Measurements from ENCODE around the gene GNPNAT1. TPM values are rescaled to one million over a fixed set of nuclear protein-coding genes. Genes with fewer than 3 reads are reported as not detected.

The GNPNAT1 gene
- total RNA-seq, 1 donor from 2014 or later, result 5.7 TPM

GRCh38 chr14:52824462-52824861, 33.1 kb upstream of the GNPNAT1 start:
- intact Hi-C loops (cut with micrococcal nuclease), result loop anchor here (5.0 kb wide), 2 partner anchors 138 to 233 kb away; no protein-coding TSS in a partner anchor
- no peak for TF ChIP-seq CTCF (IDR thresholded peaks at IDR 0.05; ENCODE audit: borderline replicate concordance)

DNA sequence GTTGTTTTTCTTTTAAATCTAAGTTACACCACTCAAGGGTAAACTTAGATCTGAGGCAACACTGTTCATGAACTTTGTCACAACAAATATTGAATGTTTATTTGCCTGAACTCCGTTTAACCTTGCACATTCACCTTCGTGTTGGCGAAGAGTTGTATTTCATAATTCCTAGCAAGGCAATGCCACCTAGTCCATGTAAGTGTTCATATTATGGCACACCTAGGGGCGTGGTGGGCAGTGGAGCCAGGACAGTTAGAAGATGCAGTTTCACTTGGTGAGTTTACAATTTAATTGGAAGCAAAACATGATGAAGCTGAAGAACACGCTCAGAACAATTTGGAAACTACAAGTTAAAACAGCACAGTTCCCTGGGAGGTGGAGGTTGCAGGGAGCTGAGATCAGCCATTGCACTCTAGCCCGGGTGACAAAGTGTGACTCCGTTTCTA, 30.4 kb upstream of the GNPNAT1 start:
- H3K27ac ChIP-seq (replicated peaks), result no peak overlapping the region
- no peak for TF ChIP-seq CTCF (IDR thresholded peaks at IDR 0.05; ENCODE audit: borderline replicate concordance)
- intact Hi-C loops (cut with micrococcal nuclease), result loop anchor here (5.0 kb wide), 2 partner anchors 140 to 235 kb away; no protein-coding TSS in a partner anchor
- no peak overlapping the region for H3K4me3 ChIP-seq
- no peak for DNase-seq
- H3K36me3 ChIP-seq, result no peaks in the 10 kb centered on the region
- no peaks in the 10 kb centered on the region for H3K9me3 ChIP-seq (replicated peaks)
- H3K4me1 ChIP-seq, result peaks cover 11% of the 10 kb centered on the region
- no peaks in the 10 kb centered on the region for H3K27me3 ChIP-seq (ENCODE audit: low read depth)

More at GRCh38 chr14:52824462-52824861, 33.1 kb upstream of the GNPNAT1 start:
- no peaks in the 10 kb centered on the region for H3K36me3 ChIP-seq
- no peak for DNase-seq
- H3K4me3 ChIP-seq, result no peak overlapping the region
- H3K27ac ChIP-seq (replicated peaks), result no peak overlapping the region
- H3K4me1 ChIP-seq, result peaks cover 11% of the 10 kb centered on the region
- no peaks in the 10 kb centered on the region for H3K9me3 ChIP-seq (replicated peaks)
- no peaks in the 10 kb centered on the region for H3K27me3 ChIP-seq (ENCODE audit: low read depth)

DNA sequence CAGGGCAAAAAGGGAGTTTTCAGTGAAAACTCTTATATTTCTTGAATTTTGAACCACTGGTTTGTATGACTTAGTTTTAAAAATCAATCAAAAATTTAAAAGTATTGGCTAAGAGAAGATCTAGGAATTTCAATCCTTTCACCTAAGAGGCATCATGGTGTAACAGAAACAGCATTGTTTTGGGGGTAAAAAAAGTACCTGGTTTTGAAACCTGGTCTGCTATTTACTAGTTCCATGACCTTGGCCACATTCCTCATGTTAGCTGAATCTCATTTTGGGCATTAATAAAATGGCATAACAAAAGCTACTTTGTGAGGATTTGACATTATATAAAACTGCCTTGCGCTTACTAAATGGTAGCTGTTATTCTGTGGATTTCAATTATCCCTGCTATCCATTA, 16.7 kb upstream of the GNPNAT1 start:
- no peak overlapping the region for H3K4me3 ChIP-seq
- intact Hi-C loops (cut with micrococcal nuclease), result no loop called here
- TF ChIP-seq CTCF (IDR thresholded peaks at IDR 0.05; ENCODE audit: borderline replicate concordance), result no peak
- DNase-seq, result no peak
- no peaks in the 10 kb centered on the region for H3K36me3 ChIP-seq
- no peaks in the 10 kb centered on the region for H3K27me3 ChIP-seq (ENCODE audit: low read depth)
- H3K27ac ChIP-seq (replicated peaks), result no peak overlapping the region
- no peaks in the 10 kb centered on the region for H3K9me3 ChIP-seq (replicated peaks)
- no peaks in the 10 kb centered on the region for H3K4me1 ChIP-seq

GRCh38 chr14:52806115-52806514, 14.7 kb upstream of the GNPNAT1 start:
- no peaks in the 10 kb centered on the region for H3K27me3 ChIP-seq (ENCODE audit: low read depth)
- no peak for TF ChIP-seq CTCF (IDR thresholded peaks at IDR 0.05; ENCODE audit: borderline replicate concordance)
- no peak overlapping the region for H3K27ac ChIP-seq (replicated peaks)
- H3K4me1 ChIP-seq, result peaks cover 6% of the 10 kb centered on the region
- H3K4me3 ChIP-seq, result no peak overlapping the region
- H3K36me3 ChIP-seq, result no peaks in the 10 kb centered on the region
- DNase-seq, result no peak
- intact Hi-C loops (cut with micrococcal nuclease), result no loop called here
- H3K9me3 ChIP-seq (replicated peaks), result no peaks in the 10 kb centered on the region

DNA sequence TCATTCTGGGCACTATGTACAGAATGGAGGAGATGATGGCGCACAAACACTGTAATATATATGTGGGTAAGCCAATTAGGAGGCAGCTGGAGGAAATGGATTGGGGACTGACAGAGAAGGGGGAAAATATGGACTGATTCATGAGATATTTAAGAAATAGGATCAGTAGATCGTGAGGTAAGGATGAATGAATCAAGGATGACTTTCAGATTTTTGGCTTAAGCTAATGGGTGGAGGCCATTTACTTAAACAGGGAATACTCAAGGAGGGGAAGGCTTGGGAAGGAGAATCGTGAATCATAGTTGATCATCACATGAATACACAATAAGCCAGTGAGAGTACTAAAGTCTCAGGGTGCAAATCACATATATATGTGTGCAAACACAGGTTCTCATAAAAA, 11.2 kb upstream of the GNPNAT1 start:
- no peak for DNase-seq
- intact Hi-C loops (cut with micrococcal nuclease), result no loop called here
- no peaks in the 10 kb centered on the region for H3K36me3 ChIP-seq
- H3K4me1 ChIP-seq, result peaks cover 7% of the 10 kb centered on the region
- no peaks in the 10 kb centered on the region for H3K9me3 ChIP-seq (replicated peaks)
- H3K27ac ChIP-seq (replicated peaks), result no peak overlapping the region
- no peaks in the 10 kb centered on the region for H3K27me3 ChIP-seq (ENCODE audit: low read depth)
- TF ChIP-seq CTCF (IDR thresholded peaks at IDR 0.05; ENCODE audit: borderline replicate concordance), result no peak
- H3K4me3 ChIP-seq, result no peak overlapping the region

Data from left ventricle myocardium inferior (tissue), 1 donor.